K562 (cell line): ENCODE results near the gene ITGA1. TPM values are rescaled to one million over a fixed set of nuclear protein-coding genes. Genes with fewer than 3 reads are reported as not detected.

Experiments
- ARID4B ChIP-seq: sonication (generic); formaldehyde crosslinking; IDR thresholded peaks from 2 replicates; pipeline ENCODE4 v1.8.0; 2022; ENCODE audit warnings: mild to moderate bottlenecking, missing genetic modification reagents
- ARNT ChIP-seq, 2 experiments: fragments of 450-650 bp; IDR thresholded peaks; 2 replicates each; pipeline ENCODE4 v1.6.1; 2016; ENCODE audit warnings: mild to moderate bottlenecking in 1 of 2
- BCL6 ChIP-seq: fragments of 250-450 bp; sonication (Bioruptor Pico); IDR thresholded peaks from 2 replicates; pipeline ENCODE4 v1.4.0; 2020
- BRCA1 ChIP-seq, 2 experiments: fragments of 450-650 bp in 1 of 2; sonication (generic) in 1 of 2; formaldehyde crosslinking in 1 of 2; IDR thresholded peaks; 2 replicates each; pipeline versions ENCODE4 v1.5.0 to v1.6.1; 2017 to 2020; ENCODE audit warnings: mild to moderate bottlenecking in 1 of 2, missing genetic modification reagents in 1 of 2
- CEBPB ChIP-seq: fragments of 450-650 bp; IDR thresholded peaks from 2 replicates; pipeline ENCODE4 v1.6.1; 2016; ENCODE audit warnings: missing genetic modification characterization, missing compliant biosample characterization
- CREB1 ChIP-seq, 2 experiments: sonication (generic) in 1 of 2; formaldehyde crosslinking in 1 of 2; IDR thresholded peaks; 2 replicates each; pipeline versions ENCODE4 v1.6.1 to v1.8.0; 2012 to 2022; ENCODE audit warnings: inconsistent platforms in 1 of 2, mild to moderate bottlenecking in 1 of 2, missing genetic modification reagents in 1 of 2, moderate library complexity in 1 of 2
- DNMT1 ChIP-seq: fragments of 450-650 bp; IDR thresholded peaks from 2 replicates; pipeline ENCODE4 v1.6.1; 2016; ENCODE audit warnings: antibody characterized with exemption, mild to moderate bottlenecking
- FOXJ3 ChIP-seq: sonication (generic); formaldehyde crosslinking; IDR thresholded peaks from 2 replicates; pipeline ENCODE4 v1.4.0; 2020; ENCODE audit warnings: mild to moderate bottlenecking, missing genetic modification reagents
- GTF2A2 ChIP-seq: IDR thresholded peaks from 2 replicates; pipeline ENCODE4 v1.6.1; 2016; ENCODE audit warnings: mild to moderate bottlenecking, missing genetic modification characterization, missing compliant biosample characterization
- HMGXB4 ChIP-seq: sonication (generic); formaldehyde crosslinking; IDR thresholded peaks from 2 replicates; pipeline ENCODE4 v1.8.1; 2023; ENCODE audit warnings: mild to moderate bottlenecking, missing genetic modification reagents
- MTA1 ChIP-seq: fragments of 450-650 bp; IDR thresholded peaks from 2 replicates; pipeline ENCODE4 v1.6.1; 2017; ENCODE audit warnings: borderline replicate concordance
- NFYB ChIP-seq: IDR thresholded peaks from 2 replicates; pipeline ENCODE4 v1.6.1; 2011; ENCODE audit warnings: mild to moderate bottlenecking, moderate library complexity; ENCODE audit not compliant: insufficient read length; ENCODE audit errors: extremely low read depth
- PATZ1 ChIP-seq: fragments of 250-450 bp; sonication (Bioruptor Pico); IDR thresholded peaks from 2 replicates; pipeline ENCODE4 v1.5.0; 2020; ENCODE audit warnings: mild to moderate bottlenecking, borderline replicate concordance
- TAF15 ChIP-seq: fragments of 200-400 bp; formaldehyde crosslinking; IDR thresholded peaks from 2 replicates; pipeline ENCODE4 v1.6.1; 2017; ENCODE audit warnings: mild to moderate bottlenecking, low read depth, low read length, moderate library complexity
- XRCC3 ChIP-seq: fragments of 450-650 bp; IDR thresholded peaks from 2 replicates; pipeline ENCODE4 v1.6.1; 2017; ENCODE audit warnings: mild to moderate bottlenecking, moderate library complexity
- ZBTB9 ChIP-seq: fragments of 450-650 bp; formaldehyde crosslinking; IDR thresholded peaks from 2 replicates; pipeline ENCODE4 v1.4.0; 2020; ENCODE audit warnings: mild to moderate bottlenecking, moderate library complexity
- ZFX ChIP-seq: sonication (generic); formaldehyde crosslinking; IDR thresholded peaks from 2 replicates; pipeline ENCODE4 v1.8.0; 2022; ENCODE audit warnings: mild to moderate bottlenecking, missing genetic modification reagents, moderate library complexity
- ZNF239 ChIP-seq: fragments of 250-450 bp; sonication (Bioruptor Pico); IDR thresholded peaks from 2 replicates; pipeline ENCODE4 v1.4.0; 2020; ENCODE audit warnings: mild to moderate bottlenecking
- ZNF311 ChIP-seq: fragments of 250-450 bp; sonication (Bioruptor Pico); IDR thresholded peaks from 2 replicates; pipeline ENCODE4 v1.4.0; 2020; ENCODE audit warnings: mild to moderate bottlenecking, moderate library complexity
- polyA plus RNA-seq, 8 experiments: library from polyadenylated mRNA; depleted of rRNA in 4 of 8; stranded (reverse) in 5 of 8; unstranded in 3 of 8; fragments of >200 nt; fragmentation: Nextera tagmentation in 2 of 8; fragmentation: Illumina TruSeq in 1 of 8; extraction: Ambion mirVana in 2 of 8; extraction: Trizol in 1 of 8; gene quantifications; 2 replicates each; pipeline versions ENCODE4 v1.2.1 to v1.2.3, GENCODE V29; 2011 to 2014; ENCODE audit warnings: inconsistent platforms in 1 of 8, missing spikeins in 1 of 8
- total RNA-seq, 7 experiments: library from RNA; depleted of rRNA in 6 of 7; stranded (reverse); fragments of >200 nt in 6 of 7; fragmentation: Illumina TruSeq in 2 of 7; extraction: Trizol in 2 of 7; gene quantifications; 2 replicates each; pipeline versions ENCODE4 v1.2.1 to v1.2.3, GENCODE V29; 2011 to 2021; ENCODE audit warnings: low replicate concordance in 1 of 7

ITGA1 gene
- total and polyA plus RNA-seq, 9 of the 15 experiments (the other 6 are each of a cell fraction or from before 2014, with no cell fraction given) = 0.04 to 0.22 TPM; not detected in 7

GRCh38 chr5:52800394-52801213, 12.9 kb downstream of the ITGA1 start (continued):
- no peak for TF ChIP-seq TAF15
- TF ChIP-seq GTF2A2 = no peak
- no peak for TF ChIP-seq BRCA1 (IDR thresholded peaks at IDR 0.05)
- TF ChIP-seq BRCA1 (CRISPR knock-in tag; IDR thresholded peaks at IDR 0.05) = no peak
- TF ChIP-seq ARNT (IDR thresholded peaks at IDR 0.05) = no peak
- no peak for TF ChIP-seq PATZ1 (CRISPR knock-in tag)
- no peak for TF ChIP-seq MTA1
- no peak for TF ChIP-seq CREB1 (IDR thresholded peaks at IDR 0.05)
- TF ChIP-seq CREB1 (CRISPR knock-in tag; IDR thresholded peaks at IDR 0.05) = no peak
- peak; percentile 85; the same call in 1 of the 2 replicates for TF ChIP-seq HMGXB4
- no peak for TF ChIP-seq NFYB
- no peak for TF ChIP-seq ZNF239 (CRISPR knock-in tag)
- no peak for TF ChIP-seq FOXJ3 (CRISPR knock-in tag)
- TF ChIP-seq ZNF311 (CRISPR knock-in tag) = no peak
- TF ChIP-seq ZBTB9 (CRISPR knock-in tag) = 0 out of 2 replicates have a peak, but pooled peaks have one; percentile 3
- TF ChIP-seq BCL6 = no peak
- TF ChIP-seq CEBPB (tag) = no peak
- TF ChIP-seq ARID4B (CRISPR knock-in tag) = peak; percentile 81
- TF ChIP-seq DNMT1 = no peak
- TF ChIP-seq XRCC3 = no peak
- TF ChIP-seq ZFX (CRISPR knock-in tag) = peak; percentile 87
